ENCODE measurements around the gene ALDH9A1.
"Not testable (repeated sequence)": the region's sequence is repeated elsewhere in the genome, so short reads cannot be mapped to it uniquely, and the experiment has no call there.

- TF ChIP-seq POLR2AphosphoS5 (IDR thresholded peaks at IDR 0.05; ENCODE audit: borderline replicate concordance, low read depth, low read length); EZH2 (IDR thresholded peaks at IDR 0.05): not testable (repeated sequence)
Measured at GRCh38 chr1:165658766-165659580, 39.4 kb downstream of the ALDH9A1 start.
